ENCODE data around the gene GTF2F1.
"Not testable (repeated sequence)": the region's sequence is repeated elsewhere in the genome, so short reads cannot be mapped to it uniquely, and the experiment has no call there.

The GTF2F1 gene, protein sequence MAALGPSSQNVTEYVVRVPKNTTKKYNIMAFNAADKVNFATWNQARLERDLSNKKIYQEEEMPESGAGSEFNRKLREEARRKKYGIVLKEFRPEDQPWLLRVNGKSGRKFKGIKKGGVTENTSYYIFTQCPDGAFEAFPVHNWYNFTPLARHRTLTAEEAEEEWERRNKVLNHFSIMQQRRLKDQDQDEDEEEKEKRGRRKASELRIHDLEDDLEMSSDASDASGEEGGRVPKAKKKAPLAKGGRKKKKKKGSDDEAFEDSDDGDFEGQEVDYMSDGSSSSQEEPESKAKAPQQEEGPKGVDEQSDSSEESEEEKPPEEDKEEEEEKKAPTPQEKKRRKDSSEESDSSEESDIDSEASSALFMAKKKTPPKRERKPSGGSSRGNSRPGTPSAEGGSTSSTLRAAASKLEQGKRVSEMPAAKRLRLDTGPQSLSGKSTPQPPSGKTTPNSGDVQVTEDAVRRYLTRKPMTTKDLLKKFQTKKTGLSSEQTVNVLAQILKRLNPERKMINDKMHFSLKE

DNA sequence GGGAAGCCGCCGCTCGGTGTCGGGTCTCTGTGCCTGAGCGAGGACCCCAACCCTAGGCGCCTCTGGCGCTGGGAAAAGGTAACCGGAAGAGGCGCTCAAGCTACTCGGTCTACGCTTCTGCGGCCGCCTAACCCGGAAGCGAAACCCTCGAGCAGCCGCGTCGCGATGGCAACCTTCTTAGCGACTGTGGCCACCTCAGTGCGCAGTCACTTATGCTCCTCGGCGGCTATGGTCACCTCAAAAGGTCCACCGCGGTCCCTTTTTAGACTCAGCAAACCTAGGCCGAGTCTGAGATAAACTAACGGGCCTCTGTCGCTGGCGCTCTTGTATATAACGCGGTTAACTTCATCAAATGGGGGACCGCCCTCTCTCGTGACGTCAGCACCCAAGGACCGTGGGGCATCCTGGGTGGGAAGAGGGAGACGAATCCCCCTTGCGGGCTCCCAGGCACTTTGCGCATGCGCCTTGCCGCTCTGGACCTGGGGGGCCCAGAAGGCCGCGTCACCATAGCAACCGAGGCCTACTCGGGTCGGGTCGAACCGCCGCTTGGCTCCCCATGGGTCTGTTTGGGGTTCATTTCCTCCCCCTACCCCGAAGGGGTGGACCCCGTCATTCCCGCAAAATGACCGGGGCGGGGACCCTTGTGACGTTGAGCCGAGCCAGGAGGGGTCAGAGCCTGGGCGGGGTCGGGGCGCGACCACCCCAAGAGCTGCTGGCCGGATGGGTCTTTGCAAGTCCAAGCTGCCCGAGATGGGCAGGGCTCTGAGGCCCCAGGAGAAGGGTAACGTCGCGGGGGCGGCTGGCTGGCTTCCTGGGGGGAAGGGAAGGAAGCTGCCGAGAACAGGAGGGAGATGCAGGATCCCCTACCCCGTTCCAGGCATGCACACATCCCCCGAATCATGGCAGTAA is at the start of gene GTF2F1:
TSS of gene GTF2F1 (minus strand) at position 91 of the 909 bp plus-strand sequence. CDS start 169 bp downstream, outside the sequence.
- peak; percentile 97 for DNase-seq

DNA sequence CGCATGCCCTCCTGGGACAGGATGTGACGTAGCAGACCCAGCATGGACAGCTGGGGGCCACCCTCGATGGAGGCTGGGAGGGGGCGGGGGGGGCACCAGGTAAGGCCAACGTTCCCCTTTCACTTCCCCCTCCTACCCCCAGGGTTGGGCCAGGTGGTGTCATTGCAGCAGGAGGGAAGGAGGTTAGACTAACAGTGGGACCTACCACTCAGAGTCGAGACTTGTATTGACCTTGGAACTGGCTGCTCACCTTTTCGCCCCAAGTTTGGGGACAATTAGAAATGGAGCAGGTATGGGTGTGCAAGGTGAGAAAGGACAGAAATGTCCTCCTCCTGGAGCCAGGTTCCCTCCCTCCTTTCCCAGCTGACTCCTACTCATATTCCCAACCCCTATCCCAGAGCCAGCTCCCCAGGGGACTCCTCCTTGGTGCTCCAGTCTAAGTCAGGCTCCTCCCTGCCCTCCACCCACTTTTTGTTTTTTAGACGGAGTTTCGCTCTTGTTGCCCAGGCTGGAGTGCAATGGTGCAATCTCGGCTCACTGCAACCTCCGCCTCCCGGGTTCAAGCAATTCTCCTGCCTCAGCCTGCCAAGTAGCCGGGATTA is 49.2 kb upstream of the GTF2F1 start:
- DNase-seq, result no peak

DNA sequence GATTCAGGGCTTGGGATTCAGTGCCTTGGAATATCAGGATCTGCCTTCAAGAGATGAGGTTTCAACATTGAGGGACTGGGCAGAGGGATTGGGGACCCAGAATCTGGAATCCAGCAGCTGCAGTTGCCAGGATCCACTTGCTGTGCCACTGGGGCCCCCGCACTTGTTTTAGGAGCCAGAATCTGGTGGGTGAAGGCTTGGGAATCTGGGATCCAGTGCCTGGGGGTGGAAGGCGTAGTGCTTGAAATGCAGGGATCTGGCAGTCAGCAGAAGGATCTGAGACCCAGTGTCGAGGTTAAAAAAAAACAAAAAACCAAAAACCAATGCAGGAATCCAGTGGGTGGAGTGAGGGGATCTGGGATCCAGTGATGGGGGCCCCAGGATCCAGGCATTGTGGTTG is 47.9 kb upstream of the GTF2F1 start:
- DNase-seq, result no peak

DNA sequence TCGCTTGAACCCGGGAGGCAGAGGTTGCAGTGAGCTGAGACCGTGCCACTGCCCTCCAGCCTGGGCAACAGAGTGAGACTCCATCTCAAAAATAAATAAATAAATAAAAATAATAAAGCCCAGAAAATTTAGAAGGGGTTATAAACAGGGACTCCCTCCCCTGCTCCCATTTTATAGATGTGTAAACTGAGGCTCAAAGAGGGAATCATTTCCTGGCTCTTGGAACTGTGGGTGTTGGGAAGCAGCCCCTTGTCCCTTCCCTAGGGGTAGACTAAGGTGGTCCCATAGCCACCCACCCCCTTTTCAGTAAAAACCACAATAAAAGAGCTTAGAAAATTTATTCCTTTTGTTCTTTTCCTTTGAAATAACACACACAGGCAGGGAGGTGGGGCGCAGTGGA is 46.8 kb upstream of the GTF2F1 start:
- no peak for DNase-seq

DNA sequence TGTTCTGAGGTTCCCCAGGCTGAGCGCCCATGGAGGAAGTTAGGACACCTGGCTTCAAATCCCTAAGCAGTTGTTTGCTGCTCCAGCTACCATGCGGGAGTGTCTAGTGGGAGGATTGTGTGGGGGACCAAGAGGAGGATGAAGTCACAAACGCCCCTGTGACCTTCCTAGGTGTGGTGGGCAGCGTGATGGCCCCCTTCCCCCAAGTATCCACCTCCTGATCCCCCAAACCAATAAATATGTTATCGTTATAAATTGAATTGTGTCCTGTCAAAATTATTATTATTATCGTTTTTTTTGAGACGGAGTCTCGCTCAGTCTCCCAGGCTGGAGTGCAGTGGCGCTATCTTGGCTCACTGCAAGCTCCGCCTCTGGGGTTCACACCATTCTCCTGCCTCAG is 40.7 kb upstream of the GTF2F1 start, which contains the start of gene SLC25A41:
TSS of gene SLC25A41 (minus strand) at position 101 of the 400 bp plus-strand sequence. CDS start at position 31, 70 bp downstream.
- no peak for DNase-seq

DNA sequence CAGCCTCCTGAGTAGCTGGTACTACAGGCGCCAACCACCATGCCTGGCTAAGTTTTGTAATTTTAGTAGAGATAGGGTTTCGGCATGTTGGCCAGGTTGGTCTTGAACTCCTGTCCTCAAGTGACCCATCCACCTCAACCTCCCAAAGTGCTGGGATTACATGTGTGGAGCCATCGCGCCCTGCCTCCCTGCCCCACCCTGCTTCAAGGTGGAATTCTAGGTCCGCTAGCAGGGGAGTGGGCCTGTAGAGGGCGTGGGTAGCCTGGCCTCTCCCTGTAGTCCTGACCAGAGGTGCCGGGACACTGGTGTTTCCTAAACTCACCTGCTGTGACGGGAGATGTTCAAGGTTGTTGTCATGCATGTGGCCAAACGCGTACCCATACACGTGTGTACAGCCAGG is 40.2 kb upstream of the GTF2F1 start:
- DNase-seq, result no peak

DNA sequence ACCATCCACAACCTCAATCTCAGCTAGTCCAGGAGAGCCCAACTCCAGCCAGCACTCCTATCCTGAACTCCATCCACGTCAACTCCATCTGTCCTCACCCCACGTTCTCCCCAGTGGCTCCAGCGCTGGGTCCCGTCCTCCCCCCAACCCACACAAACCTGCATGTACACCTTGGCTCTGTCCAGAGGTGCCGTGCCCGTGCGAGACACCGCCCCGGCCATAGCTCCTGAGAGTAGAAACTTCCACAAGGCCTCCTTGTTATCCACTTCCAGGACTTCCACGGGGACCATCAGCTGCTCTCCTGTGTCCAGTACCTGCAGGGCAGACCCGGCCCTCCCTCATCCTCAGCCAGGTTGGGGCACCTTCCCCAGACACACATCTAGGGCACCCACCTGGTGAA is 38.9 kb upstream of the GTF2F1 start:
- DNase-seq, result no peak

DNA sequence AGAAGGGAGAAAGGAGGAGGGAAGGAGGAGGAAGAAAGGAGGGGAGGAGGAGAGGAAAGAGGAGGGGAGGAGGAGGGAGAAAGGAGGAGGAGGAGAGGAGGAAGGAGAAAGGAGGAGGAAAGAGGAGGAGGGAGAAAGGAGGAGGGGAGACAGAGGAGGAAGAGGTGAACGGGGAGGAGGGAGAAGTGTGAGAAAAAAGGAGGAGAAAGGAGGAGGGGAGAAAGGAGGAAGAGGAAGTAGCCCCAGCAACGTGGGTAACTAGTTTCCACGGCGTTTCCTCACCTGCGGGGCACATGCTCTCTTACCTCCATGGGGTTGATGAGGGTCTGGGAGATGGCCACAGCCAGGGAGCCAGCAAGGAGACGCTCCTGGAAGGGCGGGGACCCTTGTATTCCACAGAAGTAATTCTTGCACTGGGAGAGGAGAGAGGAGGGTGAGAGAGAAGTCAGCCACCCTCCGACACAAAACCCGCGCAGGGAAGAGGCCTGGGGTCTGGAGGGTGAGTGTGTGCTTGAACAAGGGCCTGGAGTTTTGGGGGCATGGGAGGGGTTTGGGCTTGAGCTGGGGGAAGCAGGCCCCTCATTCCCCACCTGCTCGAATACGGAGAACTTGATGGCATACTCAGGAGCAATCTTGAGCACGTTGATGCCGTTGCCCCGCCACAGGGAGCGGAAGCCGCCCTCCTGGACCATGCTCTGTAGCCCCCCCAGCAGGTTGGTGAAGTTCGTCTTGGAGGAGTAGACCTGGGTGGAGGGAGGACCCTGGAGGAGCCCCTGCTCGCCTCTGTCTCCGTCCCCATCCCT is 36.7 kb upstream of the GTF2F1 start:
- DNase-seq, result no peak

DNA sequence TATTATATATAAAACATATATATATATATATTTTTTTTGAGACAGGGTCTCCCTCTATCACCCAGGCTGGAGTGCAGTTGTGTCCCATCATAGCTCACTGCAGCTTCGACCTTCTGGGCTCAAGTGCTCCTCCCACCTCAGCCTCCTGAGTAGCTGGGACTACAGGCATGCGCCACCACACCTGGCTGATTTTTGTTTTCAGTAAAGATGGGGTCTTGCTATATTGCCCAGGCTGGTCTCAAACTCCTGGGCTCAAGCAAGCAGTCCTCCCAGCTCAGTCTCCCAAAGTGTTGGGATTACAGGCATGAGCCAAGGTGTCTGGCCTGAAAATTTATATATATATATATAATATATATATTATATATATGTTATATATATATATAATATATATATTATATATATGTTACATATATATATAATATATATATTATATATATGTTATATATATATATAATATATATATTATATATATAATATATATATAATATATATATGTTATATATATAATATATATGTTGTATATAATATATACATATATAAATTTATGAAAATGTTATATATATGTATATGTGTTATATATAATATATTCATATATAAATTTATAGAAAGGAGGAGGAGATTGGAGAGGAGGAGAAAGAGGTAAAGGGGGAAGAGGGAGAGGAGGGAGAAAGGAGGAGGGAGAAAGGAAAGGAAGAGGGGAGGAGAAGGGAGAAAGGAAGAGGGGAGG is 35.9 kb upstream of the GTF2F1 start:
- not testable (repeated sequence) for DNase-seq

DNA sequence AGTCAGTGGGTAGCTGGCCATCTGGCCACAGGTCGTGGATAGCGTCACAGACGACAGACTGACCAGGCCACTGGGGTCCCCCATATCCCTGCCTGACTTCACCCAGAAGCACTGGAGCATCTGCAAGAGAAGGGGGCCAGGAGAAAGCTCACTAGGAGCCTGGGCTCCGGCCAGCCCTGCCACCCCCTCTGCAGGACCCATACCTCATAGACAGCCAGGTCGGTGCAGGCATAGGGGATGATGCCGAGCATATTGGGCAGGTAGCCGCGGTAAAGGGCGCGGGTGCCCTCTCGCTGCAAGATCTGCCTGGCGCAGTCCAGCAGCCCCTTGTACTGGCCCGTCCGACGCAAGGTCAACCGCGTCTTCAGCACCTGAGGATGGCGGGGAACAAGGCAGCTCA is 34.2 kb upstream of the GTF2F1 start:
- no peak for DNase-seq

DNA sequence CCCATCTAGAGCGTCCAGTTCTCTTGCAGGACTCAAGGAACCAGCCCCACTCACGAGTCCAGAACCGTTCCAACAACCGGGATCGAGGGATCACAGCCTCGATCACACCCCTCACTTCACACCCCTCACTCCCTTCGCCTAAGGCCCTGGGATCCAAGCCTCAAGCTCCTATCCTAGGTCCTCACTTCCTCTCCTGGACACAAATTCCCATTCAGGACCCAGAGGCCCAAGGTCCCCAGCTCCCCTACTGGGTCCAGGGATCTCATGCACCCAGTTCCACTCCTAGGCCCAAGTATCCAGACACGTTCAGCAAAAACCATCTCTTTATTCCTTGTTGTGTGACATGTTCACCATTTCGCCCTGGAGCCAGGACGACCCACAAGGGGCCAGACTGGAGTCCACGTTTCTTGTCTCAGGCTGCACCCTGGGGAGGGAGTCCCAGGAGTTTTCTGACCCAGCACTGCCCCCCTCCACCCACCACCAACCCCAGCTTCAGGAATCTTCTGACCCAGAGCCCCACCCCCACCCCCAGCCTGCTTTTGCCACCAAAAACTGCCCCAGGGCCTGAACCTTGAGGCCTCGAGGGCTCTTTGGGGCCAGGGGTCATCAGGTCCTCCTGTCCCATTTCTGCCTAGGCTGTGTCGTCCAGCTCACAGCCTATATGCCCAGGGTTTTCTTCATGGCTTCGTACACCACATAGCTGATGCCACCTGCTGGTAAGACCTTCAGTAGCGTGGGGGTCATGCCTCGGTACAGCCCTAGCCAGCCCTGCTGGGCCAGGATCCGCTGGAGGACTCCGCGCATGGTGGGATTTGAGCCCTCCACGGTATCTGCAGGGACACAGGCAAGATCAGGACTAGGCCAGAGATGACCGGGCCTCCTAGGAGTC is 33.0 kb upstream of the GTF2F1 start:
- DNase-seq, result no peak

DNA sequence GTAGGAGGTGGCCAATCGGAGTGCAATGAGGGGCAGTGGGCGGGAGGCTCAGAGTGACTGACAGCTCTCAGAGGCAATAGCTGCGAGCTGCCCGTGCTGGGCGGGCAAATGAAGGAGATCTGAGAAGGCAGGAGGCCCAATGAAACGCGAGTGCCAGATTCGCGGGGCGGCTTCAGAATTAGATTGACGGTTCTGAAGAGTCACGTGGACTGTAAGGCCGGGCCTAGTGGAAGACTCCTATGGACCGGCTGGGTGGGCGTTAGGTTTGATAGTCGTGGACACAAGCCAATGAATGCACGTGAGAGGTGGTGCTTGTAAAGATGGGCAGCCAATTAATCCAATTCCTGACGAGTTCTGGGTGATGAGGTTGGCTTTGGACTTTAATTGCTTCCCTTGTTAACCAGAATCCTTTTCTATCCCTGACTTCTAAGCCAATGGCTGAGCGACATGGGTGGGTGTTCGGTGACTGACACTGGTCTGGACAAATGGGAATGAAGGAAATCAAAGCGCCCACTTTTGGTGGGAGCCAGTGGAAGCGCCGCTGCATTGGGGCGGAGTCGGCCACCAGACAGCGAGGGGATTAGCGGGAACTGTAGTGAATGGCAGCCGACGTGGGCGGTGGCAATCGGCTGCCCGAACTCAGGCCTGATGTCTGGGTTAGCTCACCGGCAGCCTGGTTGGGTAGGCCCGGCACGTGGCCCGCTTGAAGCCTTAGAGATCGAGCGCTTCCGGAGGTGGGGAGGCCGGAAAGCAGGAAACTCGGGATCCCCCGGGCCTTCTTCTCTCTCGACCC is 32.2 kb upstream of the GTF2F1 start:
- DNase-seq, result peak; percentile 100

DNA sequence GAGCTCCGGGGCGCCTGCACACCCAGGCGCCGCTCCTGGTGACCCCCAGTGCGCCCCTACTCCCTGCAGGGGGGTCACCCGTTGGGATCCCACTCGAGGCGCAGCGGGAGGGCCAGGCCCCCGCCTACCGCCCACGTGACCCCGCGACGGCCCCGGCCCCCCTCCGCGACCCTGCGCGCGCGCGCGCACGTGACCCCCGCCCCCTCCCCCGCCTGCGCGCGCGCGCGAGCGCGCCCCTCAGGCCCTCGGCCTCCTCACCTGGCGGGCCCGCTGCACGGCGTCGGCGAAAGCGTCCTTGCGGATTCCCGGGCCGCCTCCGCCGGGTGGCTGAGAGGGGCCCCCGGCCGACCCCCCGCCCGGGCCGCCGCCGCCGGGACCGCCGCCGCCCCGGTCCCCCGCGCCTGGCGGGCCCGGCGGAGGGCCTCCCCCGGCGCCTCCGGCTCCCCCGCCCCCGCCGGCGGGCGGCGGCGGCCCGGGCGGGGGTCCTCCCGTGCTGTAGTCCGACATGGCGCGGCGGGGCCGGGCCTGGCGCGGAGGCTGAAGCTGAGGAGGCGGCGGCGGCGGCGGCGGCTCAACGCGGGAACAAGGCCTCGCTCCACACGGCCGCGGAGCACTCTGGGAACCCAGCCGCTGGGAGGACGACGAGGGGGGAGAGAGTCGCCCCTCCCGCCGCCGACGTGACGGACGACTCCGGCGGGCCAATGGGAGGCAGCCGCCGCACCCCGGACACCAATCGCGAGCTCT is 31.4 kb upstream of the GTF2F1 start, which contains the start of gene KHSRP:
TSS of gene KHSRP (minus strand) at position 617 of the 744 bp plus-strand sequence. CDS start at position 507, 110 bp downstream.
- no peak for DNase-seq

DNA sequence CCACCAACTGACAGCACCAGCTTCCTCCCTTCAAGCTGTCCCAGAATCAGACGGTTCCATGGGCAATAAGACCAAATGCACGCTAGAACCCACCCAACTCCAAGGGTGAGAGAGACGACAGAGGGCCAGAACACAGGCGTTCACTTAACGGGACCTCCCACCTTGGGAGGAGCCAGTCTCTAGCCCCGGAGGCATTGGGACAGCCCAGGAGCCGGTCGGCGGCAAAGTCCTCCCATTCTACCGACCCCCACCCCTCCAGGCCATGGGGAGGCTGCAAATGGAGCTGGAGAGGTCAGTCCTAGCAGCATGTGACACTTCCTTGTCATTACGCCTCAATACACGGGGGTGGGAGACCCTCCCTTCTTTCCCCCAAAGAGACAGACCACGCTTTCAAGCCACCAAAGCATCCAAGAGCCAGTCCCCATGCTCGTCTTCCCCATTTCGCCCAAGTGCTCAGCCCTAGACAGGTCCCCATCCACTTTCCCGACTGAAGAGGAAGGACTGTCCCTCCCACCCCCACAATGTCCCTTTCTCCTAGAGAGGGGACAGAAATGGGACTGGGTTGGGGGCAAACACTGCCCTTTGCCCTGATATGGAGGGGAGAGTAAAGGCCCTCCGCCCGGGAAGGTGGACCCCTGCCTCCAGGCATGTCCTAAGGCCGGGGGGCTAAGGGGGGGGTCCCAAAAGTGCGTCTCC is 30.7 kb upstream of the GTF2F1 start:
- no peak for DNase-seq

DNA sequence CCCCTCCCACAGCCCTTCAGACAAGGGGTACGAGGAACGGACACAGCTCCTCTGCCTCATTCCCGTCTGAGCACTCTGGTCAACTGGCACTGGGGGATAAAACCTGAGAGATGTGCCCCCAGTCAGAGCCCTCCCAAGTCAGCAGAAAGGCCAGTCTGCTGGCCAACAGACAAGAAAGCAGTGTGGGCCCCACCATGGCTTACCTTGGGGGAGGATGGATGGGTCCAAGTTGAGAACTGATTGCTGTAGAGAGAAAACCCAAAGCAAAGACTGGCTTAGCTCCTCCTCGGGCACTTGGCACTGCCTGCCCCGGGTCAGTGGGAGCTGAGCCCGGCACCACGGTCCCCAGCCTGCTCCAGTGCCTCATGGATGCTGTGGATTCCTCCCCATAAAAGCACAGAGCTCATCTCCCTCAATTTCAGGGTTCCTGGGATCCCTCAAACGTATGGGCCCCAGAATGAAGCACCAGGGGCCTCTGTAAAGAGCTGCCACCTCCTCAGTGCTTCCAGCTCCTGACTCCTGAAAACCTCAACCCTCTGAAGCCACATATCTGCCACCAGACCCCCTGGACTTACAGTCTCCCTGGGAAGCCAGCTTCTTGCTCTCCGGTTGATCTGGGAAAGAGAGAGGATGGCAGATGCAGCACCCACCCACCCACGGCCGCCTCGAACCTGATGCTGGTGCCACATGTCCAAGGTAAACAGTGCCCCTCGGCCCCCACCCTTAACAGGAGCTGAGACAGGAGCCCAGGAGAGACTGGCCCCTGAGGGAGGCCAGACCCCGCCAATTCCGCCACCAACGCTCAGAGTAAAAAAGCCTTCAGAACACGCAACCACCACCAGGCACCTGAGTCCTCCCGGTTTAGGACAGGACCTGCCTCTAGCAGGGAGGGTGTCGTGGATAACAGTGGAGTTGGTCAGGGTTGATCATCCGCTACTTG is 28.4 kb upstream of the GTF2F1 start:
- no peak for DNase-seq

DNA sequence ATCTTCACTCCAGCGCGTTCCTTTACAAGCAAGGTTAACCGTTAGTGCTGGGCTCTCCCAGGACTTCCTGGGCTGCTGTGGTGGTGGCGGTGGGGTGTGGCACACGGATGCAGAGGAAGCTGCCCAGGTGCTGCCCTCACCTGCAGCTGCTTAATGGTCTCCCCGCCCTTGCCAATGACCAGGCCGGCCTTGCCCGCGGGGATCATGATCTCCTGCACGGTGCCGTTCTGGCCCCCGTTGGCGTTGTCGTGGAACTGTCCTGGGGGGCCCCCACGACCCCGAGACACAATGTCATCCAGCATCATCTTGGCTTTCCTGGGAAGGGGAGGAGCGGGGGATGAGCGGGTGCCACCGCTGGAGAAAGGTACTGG is 25.6 kb upstream of the GTF2F1 start:
- DNase-seq, result no peak

Data from CD4-positive, alpha-beta T cell treated with Interleukin-15 for 1 hour (primary cell).